ENCODE results near the gene LZTS2. TPM values are rescaled to one million over a fixed set of nuclear protein-coding genes. Genes with fewer than 3 reads are reported as not detected.

LZTS2 gene
- polyA plus RNA-seq, 1 of the 3 experiments (the other 2 are of a cell fraction): 50.6 TPM

GRCh38 chr10:101014230-101014884 lies 14.7 kb downstream of the LZTS2 start (continued):
- TF ChIP-seq ZBTB33 (IDR thresholded peaks at IDR 0.05; ENCODE audit: borderline replicate concordance, low read depth): no peak
- TF ChIP-seq TCF12 (IDR thresholded peaks at IDR 0.05): no peak
- no peak for TF ChIP-seq MXI1 (IDR thresholded peaks at IDR 0.05; ENCODE audit: low read depth, low read length)
- TF ChIP-seq USF1 (IDR thresholded peaks at IDR 0.05; ENCODE audit: borderline replicate concordance, low read depth): no peak
- TF ChIP-seq NFIC (IDR thresholded peaks at IDR 0.05; ENCODE audit: borderline replicate concordance): no peak
- TF ChIP-seq CTCF (IDR thresholded peaks at IDR 0.05): peak; percentile 95
- TF ChIP-seq MEF2A (IDR thresholded peaks at IDR 0.05; ENCODE audit: borderline replicate concordance, low read depth): no peak
- no peak for TF ChIP-seq JUND (IDR thresholded peaks at IDR 0.05)

GRCh38 chr10:101014966-101015581 lies 15.5 kb downstream of the LZTS2 start:
- no peak overlapping the region for H3K9ac ChIP-seq
- no peak overlapping the region for H3K4me3 ChIP-seq (ENCODE audit: low read depth in 2 of 2, low read length in 1 of 2)
- no peaks in the 10 kb centered on the region for H4K20me1 ChIP-seq (ENCODE audit: insufficient read depth)
- no peak for TF ChIP-seq CHD2 (IDR thresholded peaks at IDR 0.05; ENCODE audit: low read length, partially characterized antibody)
- TF ChIP-seq TEAD4 (IDR thresholded peaks at IDR 0.05; ENCODE audit: borderline replicate concordance, insufficient read depth): no peak
- no peak for TF ChIP-seq RAD21 (IDR thresholded peaks at IDR 0.05; ENCODE audit: low read length)
- TF ChIP-seq EP300 (IDR thresholded peaks at IDR 0.05; ENCODE audit: borderline replicate concordance in 1 of 2, low read depth in 1 of 2, low read length in 1 of 2): no peak
- no peak for TF ChIP-seq RXRA (IDR thresholded peaks at IDR 0.05; ENCODE audit: borderline replicate concordance, low read depth)
- peak; percentile 75; the same call in 1 of the 2 replicates for TF ChIP-seq FOSL2 (IDR thresholded peaks at IDR 0.05; ENCODE audit: borderline replicate concordance, low read depth)
- TF ChIP-seq GABPA (IDR thresholded peaks at IDR 0.05; ENCODE audit: low read depth): no peak
- peak; percentile 52 for TF ChIP-seq PBX3 (IDR thresholded peaks at IDR 0.05)
- no peak for TF ChIP-seq GATA2 (CRISPR knock-in tag; IDR thresholded peaks at IDR 0.05)
- peak; percentile 52 for TF ChIP-seq NFIC (IDR thresholded peaks at IDR 0.05; ENCODE audit: borderline replicate concordance)
- TF ChIP-seq TCF12 (IDR thresholded peaks at IDR 0.05): peak; percentile 43; the same call in 1 of the 2 replicates
- H3F3A ChIP-seq (replicated peaks; ENCODE audit: insufficient read depth): peaks cover 18% of the 10 kb centered on the region
- peak overlapping the region in 1 of 2 experiments; percentile 13; a peak in 1 of 4 replicates for H3K27ac ChIP-seq (ENCODE audit: low read depth in 2 of 2, low read length in 1 of 2)
- no peak overlapping the region for H2AFZ ChIP-seq (ENCODE audit: low read depth)
- H3K9me3 ChIP-seq: no peaks in the 10 kb centered on the region
- DNase-seq: no peak
- no peaks in the 10 kb centered on the region for H3K79me2 ChIP-seq (ENCODE audit: insufficient read depth)
- 42% methylated on average over 6 of the region's 7 CpGs for WGBS (ENCODE audit: low lambda C conversion rate)
- H3K9me2 ChIP-seq: no peaks in the 10 kb centered on the region
- CTCF ChIA-PET: interaction anchor here (0.5 to 7.2 kb wide), 28 partner anchors 15 to 394 kb away, joined by 3 to 443 read pairs (median 4); partner anchors contain the start of genes LZTS2, MRPL43, PDZD7 and SEMA4G
- POLR2A ChIA-PET: interaction anchor here (1.3 to 1.4 kb wide), 3 partner anchors 17 to 28 kb away, joined by 3 to 8 read pairs (median 5); no protein-coding TSS in a partner anchor
- H3K27me3 ChIP-seq (ENCODE audit: insufficient read depth): no peaks in the 10 kb centered on the region
- peaks cover 8 to 19% of the 10 kb centered on the region in 2 experiments; a peak in 3 of 4 replicates for H3K4me1 ChIP-seq (ENCODE audit: control insufficient read depth in 1 of 2, insufficient read depth in 2 of 2, low read depth in 1 of 2, low read length in 1 of 2)
- no peaks in the 10 kb centered on the region for H3K36me3 ChIP-seq (replicated peaks in 1 of 2; ENCODE audit: control insufficient read depth in 1 of 2, insufficient read depth in 2 of 2, low read length in 1 of 2)
- H3K4me2 ChIP-seq: peak overlapping the region; percentile 34

All from SK-N-SH (cell line).